Stomach (tissue), 4 donors: ENCODE results near the gene TNFRSF25.

ENCODE experiments used
- CTCF ChIP-seq, 7 experiments: fragments of 450-650 bp in 4 of 7; fragments of 200-600 bp in 3 of 7; sonication (generic) in 3 of 7; IDR thresholded peaks; one replicate each; pipeline ENCODE4 v1.5.1; 2016 to 2019; ENCODE audit warnings: antibody characterized with exemption in 7 of 7, control low read depth in 2 of 7, mild to moderate bottlenecking in 1 of 7
- EP300 ChIP-seq: sonication (generic); formaldehyde crosslinking; IDR thresholded peaks from one replicate; pipeline ENCODE4 v1.6.1; 2017; ENCODE audit warnings: antibody characterized with exemption
- POLR2A ChIP-seq, 4 donors: fragments of 450-650 bp; IDR thresholded peaks; one replicate each; pipeline ENCODE4 v1.6.1; 2016; ENCODE audit warnings: antibody characterized with exemption in 4 of 4, control low read depth in 2 of 4, mild to moderate bottlenecking in 1 of 4, moderate library complexity in 1 of 4
- POLR2AphosphoS5 ChIP-seq, 3 donors: sonication (generic); formaldehyde crosslinking; IDR thresholded peaks; one replicate each; pipeline ENCODE4 v1.6.1; 2016; ENCODE audit warnings: antibody characterized with exemption in 3 of 3

GRCh38 chr1:6495540-6496364 is 29.8 kb upstream of the TNFRSF25 start:
- TF ChIP-seq CTCF (IDR thresholded peaks at IDR 0.05) (no peak), POLR2AphosphoS5 (IDR thresholded peaks at IDR 0.05) (no peak), POLR2A (IDR thresholded peaks at IDR 0.05) (no peak), EP300 (no peak)
